Kidney epithelial cell (primary cell): ENCODE measurements around the gene HMGCR. TPM values are rescaled to one million over a fixed set of nuclear protein-coding genes. Genes with fewer than 3 reads are reported as not detected.
"Not testable (repeated sequence)": the region's sequence is repeated elsewhere in the genome, so short reads cannot be mapped to it uniquely, and the experiment has no call there.

Source experiments
- DNase-seq: peaks from one replicate; pipeline ENCODE4 v3.0.0-alpha.2; 2010; ENCODE audit warnings: low read depth
- H3K27me3 ChIP-seq: 2 replicates; pipeline ENCODE4 v1.6.0; 2011; ENCODE audit warnings: low read length; ENCODE audit not compliant: control insufficient read depth, insufficient read depth
- H3K36me3 ChIP-seq: 2 replicates; pipeline ENCODE4 v1.5.1; 2011; ENCODE audit warnings: low read length; ENCODE audit not compliant: control insufficient read depth, insufficient read depth
- H3K4me3 ChIP-seq: 2 replicates; pipeline ENCODE4 v1.5.1; 2011; ENCODE audit warnings: low read depth, mild to moderate bottlenecking, control low read depth, low read length
- total RNA-seq: library from RNA; depleted of rRNA; stranded (reverse); fragments of >200 nt; gene quantifications from 2 replicates; pipeline ENCODE4 v1.2.3, GENCODE V29; 2015
- TF ChIP-seq, protein P1 (sequence below): IDR thresholded peaks from 2 replicates; pipeline ENCODE4 v1.5.1; 2011; ENCODE audit warnings: mild to moderate bottlenecking, moderate library complexity, low read length, control low read depth, inconsistent platforms; ENCODE audit not compliant: insufficient read depth, poor library complexity, severe bottlenecking

HMGCR gene
- total RNA-seq, 1 donor from 2014 or later: 67.8 TPM

DNA sequence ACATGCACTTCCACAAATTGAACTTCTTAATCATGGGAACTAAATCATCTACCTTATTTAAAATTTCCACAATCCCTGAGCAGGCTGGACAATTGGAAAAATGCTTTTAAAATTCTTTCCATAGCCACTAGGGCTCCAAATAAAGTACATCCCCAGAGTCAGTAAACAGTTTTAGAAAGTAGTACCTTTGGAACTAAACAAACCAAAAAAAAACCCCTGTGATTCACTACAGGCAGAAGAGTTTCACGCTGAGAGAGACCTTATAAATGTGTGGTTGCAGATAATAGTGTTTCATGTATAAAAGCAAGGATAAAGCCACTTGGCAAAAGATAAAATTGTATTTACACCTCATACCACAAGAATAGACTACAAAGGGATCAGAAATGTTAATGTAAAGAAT lies 11.8 kb upstream of the HMGCR start:
- Histone ChIP-seq H3K36me3 (no peaks in the 10 kb centered on the region), H3K27me3 (no peaks in the 10 kb centered on the region), H3K4me3 (no peak overlapping the region)
- TF ChIP-seq, protein P1, sequence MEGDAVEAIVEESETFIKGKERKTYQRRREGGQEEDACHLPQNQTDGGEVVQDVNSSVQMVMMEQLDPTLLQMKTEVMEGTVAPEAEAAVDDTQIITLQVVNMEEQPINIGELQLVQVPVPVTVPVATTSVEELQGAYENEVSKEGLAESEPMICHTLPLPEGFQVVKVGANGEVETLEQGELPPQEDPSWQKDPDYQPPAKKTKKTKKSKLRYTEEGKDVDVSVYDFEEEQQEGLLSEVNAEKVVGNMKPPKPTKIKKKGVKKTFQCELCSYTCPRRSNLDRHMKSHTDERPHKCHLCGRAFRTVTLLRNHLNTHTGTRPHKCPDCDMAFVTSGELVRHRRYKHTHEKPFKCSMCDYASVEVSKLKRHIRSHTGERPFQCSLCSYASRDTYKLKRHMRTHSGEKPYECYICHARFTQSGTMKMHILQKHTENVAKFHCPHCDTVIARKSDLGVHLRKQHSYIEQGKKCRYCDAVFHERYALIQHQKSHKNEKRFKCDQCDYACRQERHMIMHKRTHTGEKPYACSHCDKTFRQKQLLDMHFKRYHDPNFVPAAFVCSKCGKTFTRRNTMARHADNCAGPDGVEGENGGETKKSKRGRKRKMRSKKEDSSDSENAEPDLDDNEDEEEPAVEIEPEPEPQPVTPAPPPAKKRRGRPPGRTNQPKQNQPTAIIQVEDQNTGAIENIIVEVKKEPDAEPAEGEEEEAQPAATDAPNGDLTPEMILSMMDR: no peak
- DNase-seq: no peak

DNA sequence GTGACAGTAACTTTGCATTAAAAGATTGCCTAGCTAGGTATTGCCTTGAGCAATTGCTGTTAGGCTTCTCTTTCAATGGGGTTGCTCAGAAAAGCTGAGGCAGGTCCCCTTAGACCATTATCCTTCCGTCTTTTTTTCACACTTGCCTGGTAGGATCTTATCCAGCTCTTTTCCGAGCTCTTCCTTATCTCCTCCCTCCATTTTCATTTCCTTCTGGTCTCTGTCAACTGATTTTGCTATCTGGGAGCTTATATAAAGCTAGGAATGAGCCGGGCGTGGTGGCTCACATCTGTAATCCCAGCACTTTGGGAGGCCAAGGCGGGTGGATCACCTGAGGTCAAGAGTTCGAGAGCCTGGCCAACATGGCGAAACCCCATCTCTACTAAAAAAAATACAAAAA lies 6.6 kb upstream of the HMGCR start:
- TF ChIP-seq, protein P1: no peak

DNA sequence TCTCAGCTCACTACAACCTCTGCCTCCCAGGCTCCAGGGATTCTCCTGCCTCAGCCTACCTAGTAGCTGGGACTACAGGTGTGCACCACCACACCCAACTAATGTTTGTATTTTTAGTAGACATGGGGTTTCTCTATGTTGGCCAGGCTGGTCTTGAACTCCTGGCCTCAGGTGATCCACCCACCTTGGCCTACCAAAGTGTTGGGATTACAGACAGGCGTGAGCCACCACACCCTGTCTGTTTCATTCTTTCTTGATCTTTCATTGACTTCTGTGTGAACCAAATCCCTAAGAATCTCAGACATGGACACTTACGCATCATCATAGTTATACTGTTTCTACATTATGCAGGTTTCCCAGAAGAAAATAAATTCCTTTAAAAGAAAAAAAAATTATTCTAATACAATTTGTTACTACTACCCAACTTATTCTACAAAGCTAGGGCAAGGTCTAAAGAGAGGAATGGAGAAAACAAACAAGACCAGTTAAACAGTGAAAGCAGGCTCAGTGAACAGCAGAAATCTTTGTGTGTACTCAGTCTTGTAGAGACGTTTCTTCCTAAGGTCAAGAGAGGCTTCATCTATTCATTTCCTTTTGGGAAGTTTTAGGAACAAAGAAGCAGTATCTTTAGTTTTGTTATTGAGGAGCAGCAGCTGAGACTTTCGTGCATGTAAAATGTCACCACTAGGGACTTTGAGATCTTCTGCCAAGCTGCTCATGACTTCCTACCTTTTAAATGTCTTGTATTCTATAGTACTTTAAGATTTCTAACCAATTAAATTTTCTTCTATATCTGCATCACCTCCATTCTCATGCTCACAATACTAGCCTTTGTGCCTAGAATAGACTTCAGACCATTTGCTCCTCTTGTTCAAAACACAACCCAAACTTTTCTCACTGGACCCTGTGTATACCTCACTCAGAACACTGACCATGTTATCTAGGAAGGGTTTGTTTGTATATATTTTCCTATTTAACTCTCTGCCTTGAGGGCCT lies 5.6 kb upstream of the HMGCR start:
- DNase-seq: no peak
- TF ChIP-seq, protein P1: no peak
- no peaks in the 10 kb centered on the region for H3K36me3 ChIP-seq
- no peaks in the 10 kb centered on the region for H3K27me3 ChIP-seq
- H3K4me3 ChIP-seq: no peak overlapping the region

More for the DNA sequence above, 6.6 kb upstream of the HMGCR start:
- Histone ChIP-seq H3K36me3 (no peaks in the 10 kb centered on the region), H3K4me3 (no peak overlapping the region), H3K27me3 (no peaks in the 10 kb centered on the region)
- no peak for DNase-seq

DNA sequence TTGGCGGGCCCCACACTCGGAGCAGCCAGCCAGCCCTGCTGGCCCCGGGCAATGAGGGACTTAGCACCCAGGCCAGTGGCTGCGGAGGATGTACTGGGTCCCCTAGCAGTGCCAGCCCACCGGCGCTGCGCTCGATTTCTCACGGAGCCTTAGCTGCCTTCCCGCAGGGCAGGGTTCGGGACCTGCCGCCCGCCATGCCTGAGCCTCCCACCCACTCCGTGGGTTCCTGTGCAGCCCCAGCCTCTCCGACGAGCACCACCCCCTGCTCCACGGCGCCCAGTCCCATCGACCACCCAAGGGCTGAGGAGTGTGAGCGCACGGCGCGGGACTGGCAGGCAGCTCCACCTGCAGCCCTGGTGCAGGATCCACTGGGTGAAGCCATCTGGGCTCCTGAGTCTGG lies 3.3 kb upstream of the HMGCR start:
- not testable (repeated sequence) for H3K4me3 ChIP-seq, H3K36me3 ChIP-seq, H3K27me3 ChIP-seq, DNase-seq

DNA sequence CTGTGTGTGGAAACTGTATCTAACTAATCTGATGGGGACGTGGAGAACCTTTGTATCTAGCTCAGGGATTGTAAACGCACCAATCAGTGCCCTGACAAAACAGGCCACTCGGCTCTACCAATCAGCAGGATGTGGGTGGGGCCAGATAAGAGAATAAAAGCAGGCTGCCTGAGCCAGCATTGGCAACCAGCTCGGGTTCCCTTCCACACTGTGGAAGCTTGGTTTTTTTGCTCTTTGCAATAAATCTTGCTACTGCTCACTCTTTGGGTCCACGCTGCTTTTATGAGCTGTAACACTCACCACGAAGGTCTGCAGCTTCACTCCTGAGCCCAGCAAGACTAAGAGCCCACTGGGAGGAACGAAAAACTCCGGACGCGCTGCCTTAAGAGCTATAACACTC lies 2.6 kb upstream of the HMGCR start:
- not testable (repeated sequence) for H3K4me3 ChIP-seq, H3K36me3 ChIP-seq, H3K27me3 ChIP-seq, DNase-seq

DNA sequence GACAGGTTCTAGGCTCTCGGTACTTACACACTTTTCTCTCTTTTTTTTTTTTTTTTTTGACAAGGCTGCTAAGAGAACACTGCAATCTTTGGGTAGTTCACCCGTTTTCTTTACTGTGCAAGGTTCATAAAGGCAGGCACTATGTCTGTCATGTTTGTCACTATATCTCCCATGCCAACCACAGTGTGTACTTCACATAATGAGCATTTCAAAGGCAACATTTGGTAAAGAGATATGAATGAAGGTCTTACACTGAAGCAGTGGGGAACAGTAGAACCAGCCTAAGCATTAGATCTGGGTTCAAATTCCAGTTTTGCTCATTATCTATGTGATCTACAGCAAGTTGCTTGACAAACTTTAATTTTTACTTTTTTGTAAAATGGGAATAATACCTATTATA lies 1.5 kb upstream of the HMGCR start:
- TF ChIP-seq, protein P1: no peak
- no peak for DNase-seq
- no peaks in the 10 kb centered on the region for H3K36me3 ChIP-seq

More for the DNA sequence above, 1.5 kb upstream of the HMGCR start:
- Histone ChIP-seq H3K27me3 (no peaks in the 10 kb centered on the region), H3K4me3 (no peak overlapping the region)
